Keratinocyte (primary cell): ENCODE measurements around the gene LMCD1. TPM values are rescaled to one million over a fixed set of nuclear protein-coding genes. Genes with fewer than 3 reads are reported as not detected.
A peak's percentile ranks its signal among the peaks of the same experiment; 100 is the strongest.

Experiments used
- DNase-seq: peaks from one replicate; pipeline ENCODE4 v3.0.0-alpha.2; 2011; ENCODE audit warnings: low read depth, missing footprints, low spot score
- FAIRE-seq: peaks from 2 replicates; lab custom pipeline; 2011; peaks lifted over from hg19 to GRCh38; lab: Jason Lieb, UNC
- H2AFZ ChIP-seq: 2 replicates; pipeline ENCODE4 v1.6.0; 2012; ENCODE audit warnings: low read length, control low read depth, inconsistent platforms; ENCODE audit not compliant: control insufficient read depth
- H3K27ac ChIP-seq: 2 replicates; pipeline ENCODE4 v1.5.1; 2011; ENCODE audit warnings: low read length; ENCODE audit not compliant: control insufficient read depth, insufficient read depth
- H3K27me3 ChIP-seq: 3 replicates; pipeline ENCODE4 v1.6.0; 2011; ENCODE audit warnings: low read length; ENCODE audit not compliant: control insufficient read depth, insufficient read depth; ENCODE audit errors: extremely low read depth
- H3K36me3 ChIP-seq, 2 experiments: 2 replicates in 1 of 2; 3 replicates in 1 of 2; pipeline ENCODE4 v1.5.1; 2011; ENCODE audit warnings: low read length in 2 of 2, mild to moderate bottlenecking in 1 of 2; ENCODE audit not compliant: control insufficient read depth in 2 of 2, insufficient read depth in 2 of 2; ENCODE audit errors: extremely low read depth in 1 of 2
- H3K4me1 ChIP-seq: 3 replicates; pipeline ENCODE4 v1.5.1; 2011; ENCODE audit warnings: low read length; ENCODE audit not compliant: control insufficient read depth, insufficient read depth; ENCODE audit errors: extremely low read depth
- H3K4me2 ChIP-seq: 3 replicates; pipeline ENCODE4 v1.6.0; 2011; ENCODE audit warnings: low read depth, low read length; ENCODE audit not compliant: control insufficient read depth, insufficient read depth; ENCODE audit errors: extremely low read depth
- H3K4me3 ChIP-seq, 3 experiments: fragments of 200-600 bp in 1 of 3; sonication (generic) in 1 of 3; 2 replicates in 2 of 3; 3 replicates in 1 of 3; pipeline ENCODE4 v1.5.1; 2011 to 2016; ENCODE audit warnings: low read length in 3 of 3, mild to moderate bottlenecking in 3 of 3, control low read depth in 2 of 3, inconsistent platforms in 1 of 3, low read depth in 1 of 3, mixed read lengths in 1 of 3, mixed run types in 1 of 3, moderate library complexity in 1 of 3; ENCODE audit not compliant: control insufficient read depth in 2 of 3, insufficient read depth in 2 of 3; ENCODE audit errors: extremely low read depth in 1 of 3
- H3K79me2 ChIP-seq: 2 replicates; pipeline ENCODE4 v1.6.0; 2012; ENCODE audit warnings: low read length; ENCODE audit not compliant: control insufficient read depth, insufficient read depth
- H3K9ac ChIP-seq: 3 replicates; pipeline ENCODE4 v1.6.0; 2011; ENCODE audit warnings: low read length; ENCODE audit not compliant: control insufficient read depth, insufficient read depth; ENCODE audit errors: extremely low read depth
- H3K9me1 ChIP-seq: 3 replicates; pipeline ENCODE4 v1.6.0; 2011; ENCODE audit warnings: low read length; ENCODE audit not compliant: control insufficient read depth, insufficient read depth; ENCODE audit errors: extremely low read depth
- H3K9me3 ChIP-seq: 2 replicates; pipeline ENCODE4 v1.5.1; 2012; ENCODE audit warnings: low read depth, low read length; ENCODE audit not compliant: control insufficient read depth
- H4K20me1 ChIP-seq: 3 replicates; pipeline ENCODE4 v1.6.0; 2011; ENCODE audit warnings: low read length; ENCODE audit not compliant: control insufficient read depth, insufficient read depth; ENCODE audit errors: extremely low read depth
- EZH2 ChIP-seq: IDR thresholded peaks from one replicate; pipeline ENCODE4 v1.6.1; 2012; ENCODE audit warnings: inconsistent platforms, mild to moderate bottlenecking, low read length, moderate library complexity
- dilution Hi-C: fragments of 300-500 bp; cut with MboI; formaldehyde crosslinking; loops from one replicate; pipeline ENCODE4 v1.7.0; 2020; ENCODE audit warnings: low sequenced_read_pairs; ENCODE audit not compliant: extremely low pct_ligation_motif_present
- polyA plus RNA-seq, 5 experiments: library from polyadenylated mRNA; depleted of rRNA in 3 of 5; stranded (reverse) in 3 of 5; stranded (forward) in 1 of 5; unstranded in 1 of 5; fragments of >200 nt; gene quantifications; 1 replicate in 1 of 5; 2 replicates in 3 of 5; 3 replicates in 1 of 5; pipeline versions ENCODE4 v1.2.1 to v1.2.3, GENCODE V29; 2011 to 2012; ENCODE audit warnings: missing spikeins in 2 of 5, low read depth in 1 of 5, low replicate concordance in 1 of 5
- TF ChIP-seq, protein P1 (sequence below), 3 experiments: IDR thresholded peaks in 1 of 3; conservative IDR thresholded peaks in 1 of 3; optimal IDR thresholded peaks in 1 of 3; 2 replicates in 2 of 3; 3 replicates in 1 of 3; pipeline versions ENCODE3 to v1.5.1; 2011; ENCODE audit warnings: low read length in 3 of 3, mild to moderate bottlenecking in 3 of 3, moderate library complexity in 2 of 3, control low read depth in 1 of 3, inconsistent platforms in 1 of 3; ENCODE audit not compliant: insufficient read depth in 2 of 3; ENCODE audit errors: extremely low read depth in 1 of 3

The LMCD1 gene
- polyA plus RNA-seq, 1 donor (not counting 4 experiments of a cell fraction or from before 2014, with no cell fraction given), result 3.7 TPM

DNA sequence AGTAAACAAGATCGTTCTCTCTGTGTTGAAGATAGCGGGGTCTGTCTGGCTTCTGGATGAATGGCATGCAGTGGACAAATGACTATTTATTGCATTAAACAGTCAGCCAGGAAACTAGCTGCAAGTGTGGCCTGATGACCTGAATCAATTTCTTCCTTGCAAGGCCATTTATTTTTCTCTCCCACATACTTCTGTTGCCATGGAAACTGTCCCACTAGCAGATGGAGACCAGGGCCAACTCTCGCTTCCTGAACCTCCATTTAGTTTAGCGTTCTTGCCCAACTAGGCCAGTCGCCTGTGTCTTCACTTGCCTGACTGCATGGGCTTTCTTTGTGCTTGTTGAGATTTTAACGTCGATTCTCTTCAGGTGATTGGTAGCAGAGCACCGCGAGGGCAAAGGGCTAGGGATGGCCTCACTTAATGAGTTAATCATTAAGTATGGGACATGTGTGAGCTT lies 27.6 kb downstream of the LMCD1 start:
- Histone ChIP-seq H3K79me2 (no peaks in the 10 kb centered on the region), H3K4me2 (no peak overlapping the region), H3K9ac (no peak overlapping the region), H4K20me1 (no peaks in the 10 kb centered on the region), H3K9me3 (no peaks in the 10 kb centered on the region), H3K4me3 (no peak overlapping the region), H3K4me1 (peaks cover 10% of the 10 kb centered on the region), H3K9me1 (no peaks in the 10 kb centered on the region), H2AFZ (no peak overlapping the region), H3K27ac (no peak overlapping the region), H3K27me3 (no peaks in the 10 kb centered on the region), H3K36me3 (no peaks in the 10 kb centered on the region)
- DNase-seq (no peak), FAIRE-seq (no peak)
- dilution Hi-C loops, result no loop called here
- TF ChIP-seq EZH2, result no peak
- TF ChIP-seq, protein P1, sequence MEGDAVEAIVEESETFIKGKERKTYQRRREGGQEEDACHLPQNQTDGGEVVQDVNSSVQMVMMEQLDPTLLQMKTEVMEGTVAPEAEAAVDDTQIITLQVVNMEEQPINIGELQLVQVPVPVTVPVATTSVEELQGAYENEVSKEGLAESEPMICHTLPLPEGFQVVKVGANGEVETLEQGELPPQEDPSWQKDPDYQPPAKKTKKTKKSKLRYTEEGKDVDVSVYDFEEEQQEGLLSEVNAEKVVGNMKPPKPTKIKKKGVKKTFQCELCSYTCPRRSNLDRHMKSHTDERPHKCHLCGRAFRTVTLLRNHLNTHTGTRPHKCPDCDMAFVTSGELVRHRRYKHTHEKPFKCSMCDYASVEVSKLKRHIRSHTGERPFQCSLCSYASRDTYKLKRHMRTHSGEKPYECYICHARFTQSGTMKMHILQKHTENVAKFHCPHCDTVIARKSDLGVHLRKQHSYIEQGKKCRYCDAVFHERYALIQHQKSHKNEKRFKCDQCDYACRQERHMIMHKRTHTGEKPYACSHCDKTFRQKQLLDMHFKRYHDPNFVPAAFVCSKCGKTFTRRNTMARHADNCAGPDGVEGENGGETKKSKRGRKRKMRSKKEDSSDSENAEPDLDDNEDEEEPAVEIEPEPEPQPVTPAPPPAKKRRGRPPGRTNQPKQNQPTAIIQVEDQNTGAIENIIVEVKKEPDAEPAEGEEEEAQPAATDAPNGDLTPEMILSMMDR (optimal IDR thresholded peaks at IDR 0.05 in 1 of 3, IDR thresholded peaks at IDR 0.05 in 1 of 3, conservative IDR thresholded peaks at IDR 0.05 in 1 of 3; ENCODE audit: extremely low read depth in 1 of 3, insufficient read depth in 2 of 3, low read length in 3 of 3), result no peak

DNA sequence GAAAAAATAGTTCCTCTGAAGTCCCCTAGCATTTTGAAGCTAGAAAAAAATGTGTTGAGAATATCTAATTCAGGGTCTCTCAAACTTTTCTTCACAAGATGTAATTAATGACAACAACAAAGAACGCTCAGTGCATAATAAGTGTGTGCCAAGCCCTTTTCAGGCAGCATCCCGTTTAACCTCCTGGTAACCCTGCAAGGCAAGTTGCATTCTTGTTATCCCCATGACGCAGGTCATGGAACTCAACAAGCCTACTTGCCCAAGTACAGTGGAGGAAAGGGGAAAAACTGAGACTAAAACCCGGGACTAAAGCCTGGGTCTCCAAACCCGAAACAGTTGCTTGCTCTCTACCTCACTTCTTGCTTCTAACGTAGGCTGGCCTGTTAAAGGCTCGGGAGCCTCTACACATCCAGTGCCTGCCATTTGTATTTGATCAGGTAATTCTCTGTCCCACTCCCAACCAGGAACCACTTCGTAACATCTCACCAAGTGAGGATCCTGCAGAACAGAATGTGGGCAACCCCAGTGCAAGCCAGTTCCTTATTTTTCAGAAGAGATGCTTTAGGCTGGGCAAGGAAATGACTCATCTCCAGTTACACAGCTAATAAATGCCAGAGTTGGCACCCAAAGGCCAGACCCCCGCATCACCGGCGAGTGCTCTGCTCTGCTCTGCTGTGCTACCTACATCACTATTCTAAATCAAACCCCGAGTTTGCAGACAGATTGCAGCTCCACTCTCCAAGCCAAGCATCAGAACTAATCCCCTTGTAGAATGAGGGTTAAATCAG lies 28.3 kb downstream of the LMCD1 start:
- Histone ChIP-seq H3K9me3 (no peaks in the 10 kb centered on the region), H3K4me2 (no peak overlapping the region), H3K9me1 (no peaks in the 10 kb centered on the region), H3K36me3 (no peaks in the 10 kb centered on the region), H3K27ac (no peak overlapping the region), H3K4me1 (peaks cover 9% of the 10 kb centered on the region), H3K27me3 (no peaks in the 10 kb centered on the region), H2AFZ (no peak overlapping the region), H3K4me3 (no peak overlapping the region), H3K79me2 (no peaks in the 10 kb centered on the region), H3K9ac (no peak overlapping the region), H4K20me1 (no peaks in the 10 kb centered on the region)
- peak; percentile 46 for FAIRE-seq
- dilution Hi-C loops, result no loop called here
- no peak for DNase-seq
- no peak for TF ChIP-seq EZH2
- TF ChIP-seq, protein P1 (optimal IDR thresholded peaks at IDR 0.05 in 1 of 3, IDR thresholded peaks at IDR 0.05 in 1 of 3, conservative IDR thresholded peaks at IDR 0.05 in 1 of 3; ENCODE audit: extremely low read depth in 1 of 3, insufficient read depth in 2 of 3, low read length in 3 of 3), result no peak
